HEK293 (cell line): ENCODE results near the gene RTP5.

Experiments
- CTCF ChIA-PET: fragments of 350-600 bp; formaldehyde crosslinking; extraction: SDS; loops from one replicate; lab custom pipeline; 2021; ENCODE audit warnings: antibody characterized with exemption; lab: Yijun Ruan, JAX
- POLR2A ChIA-PET: fragments of 300-600 bp; formaldehyde crosslinking; extraction: SDS; loops from one replicate; lab custom pipeline; 2020; ENCODE audit warnings: antibody characterized with exemption, inconsistent platforms; lab: Yijun Ruan, JAX
- H3K27ac ChIP-seq: fragments of 200-500 bp; sonication (Bioruptor generic); 2 replicates; pipeline ENCODE4 v1.5.1; 2014; ENCODE audit warnings: low read depth, low read length, control low read depth, inconsistent platforms; ENCODE audit errors: extremely low read depth
- H3K36me3 ChIP-seq, 2 experiments: fragments of 200-500 bp in 1 of 2; sonication (Bioruptor generic) in 1 of 2; 1 replicate in 1 of 2; 2 replicates in 1 of 2; pipeline ENCODE4 v1.5.1; 2014 to 2017; ENCODE audit warnings: inconsistent platforms in 2 of 2, low read length in 2 of 2; ENCODE audit not compliant: control insufficient read depth in 2 of 2, insufficient read depth in 1 of 2
- H3K4me1 ChIP-seq: fragments of 200-500 bp; sonication (Bioruptor generic); 2 replicates; pipeline ENCODE4 v1.5.1; 2014; ENCODE audit warnings: mild to moderate bottlenecking, low read length, inconsistent platforms; ENCODE audit not compliant: control insufficient read depth, insufficient read depth
- H3K4me3 ChIP-seq: 2 replicates; pipeline ENCODE4 v1.5.1; 2011; ENCODE audit warnings: low read depth, mild to moderate bottlenecking, control low read depth, low read length, moderate library complexity
- H3K9me3 ChIP-seq: fragments of 200-500 bp; sonication (Bioruptor generic); 2 replicates; pipeline ENCODE4 v1.5.1; 2014; ENCODE audit warnings: low read depth, low read length, inconsistent platforms; ENCODE audit not compliant: control insufficient read depth, insufficient read depth
- GLIS2 ChIP-seq: fragments of 450-650 bp; formaldehyde crosslinking; IDR thresholded peaks from 2 replicates; pipeline ENCODE4 v1.5.1; 2016; ENCODE audit warnings: missing biosample characterization, missing genetic modification characterization
- KLF1 ChIP-seq: fragments of 450-650 bp; formaldehyde crosslinking; IDR thresholded peaks from 2 replicates; pipeline ENCODE4 v1.5.1; 2016; ENCODE audit warnings: missing biosample characterization, missing genetic modification characterization
- KLF16 ChIP-seq: fragments of 450-650 bp; formaldehyde crosslinking; IDR thresholded peaks from 2 replicates; pipeline ENCODE4 v1.5.1; 2017; ENCODE audit warnings: missing biosample characterization, missing genetic modification characterization
- SP7 ChIP-seq: fragments of 450-650 bp; formaldehyde crosslinking; IDR thresholded peaks from 2 replicates; pipeline ENCODE4 v1.5.1; 2016; ENCODE audit warnings: missing biosample characterization, missing genetic modification characterization
- ZBTB26 ChIP-seq: fragments of 450-650 bp; formaldehyde crosslinking; optimal IDR thresholded peaks from 2 replicates; pipeline ENCODE3; 2016; ENCODE audit warnings: missing biosample characterization, mild to moderate bottlenecking, missing genetic modification characterization
- ZBTB6 ChIP-seq: fragments of 450-650 bp; formaldehyde crosslinking; IDR thresholded peaks from 2 replicates; pipeline ENCODE4 v1.5.1; 2017; ENCODE audit warnings: missing biosample characterization, missing genetic modification characterization
- ZNF175 ChIP-seq: fragments of 450-650 bp; formaldehyde crosslinking; IDR thresholded peaks from 2 replicates; pipeline ENCODE4 v1.5.1; 2016; ENCODE audit warnings: missing biosample characterization, missing genetic modification characterization
- ZNF18 ChIP-seq: fragments of 450-650 bp; formaldehyde crosslinking; IDR thresholded peaks from 2 replicates; pipeline ENCODE4 v1.5.1; 2016; ENCODE audit warnings: missing biosample characterization, missing genetic modification characterization
- ZNF473 ChIP-seq: fragments of 450-650 bp; formaldehyde crosslinking; IDR thresholded peaks from 2 replicates; pipeline ENCODE4 v1.5.1; 2017; ENCODE audit warnings: missing biosample characterization, missing genetic modification characterization
- ZNF549 ChIP-seq: fragments of 450-650 bp; IDR thresholded peaks from 2 replicates; pipeline ENCODE4 v1.5.1; 2018; ENCODE audit warnings: missing biosample characterization, missing genetic modification characterization, mild to moderate bottlenecking, inconsistent platforms, moderate library complexity
- ZNF571 ChIP-seq: fragments of 450-650 bp; formaldehyde crosslinking; IDR thresholded peaks from 2 replicates; pipeline ENCODE4 v1.5.0; 2017; ENCODE audit warnings: missing biosample characterization, missing genetic modification characterization
- ZNF639 ChIP-seq: fragments of 450-650 bp; formaldehyde crosslinking; IDR thresholded peaks from 2 replicates; pipeline ENCODE4 v1.5.1; 2016; ENCODE audit warnings: missing biosample characterization, missing genetic modification characterization
- ZNF660 ChIP-seq: fragments of 450-650 bp; IDR thresholded peaks from 2 replicates; pipeline ENCODE4 v1.5.1; 2018; ENCODE audit warnings: missing biosample characterization, mild to moderate bottlenecking, missing genetic modification characterization
- ZNF704 ChIP-seq: fragments of 450-650 bp; formaldehyde crosslinking; IDR thresholded peaks from 2 replicates; pipeline ENCODE4 v1.5.1; 2016; ENCODE audit warnings: missing biosample characterization, missing genetic modification characterization
- ZNF791 ChIP-seq: fragments of 450-650 bp; formaldehyde crosslinking; IDR thresholded peaks from 2 replicates; pipeline ENCODE4 v1.5.1; 2016; ENCODE audit warnings: missing biosample characterization, missing genetic modification characterization
- ZSCAN30 ChIP-seq: fragments of 450-650 bp; IDR thresholded peaks from 2 replicates; pipeline ENCODE4 v1.5.1; 2018; ENCODE audit warnings: missing biosample characterization, mild to moderate bottlenecking, missing genetic modification characterization, moderate library complexity
- ZSCAN4 ChIP-seq: fragments of 450-650 bp; formaldehyde crosslinking; IDR thresholded peaks from 2 replicates; pipeline ENCODE4 v1.5.1; 2017; ENCODE audit warnings: missing biosample characterization, missing genetic modification characterization

Gene RTP5

GRCh38 chr2:241901500-241902351 lies 32.2 kb downstream of the RTP5 start:
- POLR2A ChIA-PET, result no interaction called here
- no peak for TF ChIP-seq ZBTB6 (tag by site-specific recombination)
- TF ChIP-seq ZNF639, result no peak
- no peak for TF ChIP-seq ZNF473 (tag by site-specific recombination)
- no peak for TF ChIP-seq ZBTB26 (tag by site-specific recombination)
- no peak for TF ChIP-seq KLF1
- no peak for TF ChIP-seq ZSCAN30 (tag by site-specific recombination)
- TF ChIP-seq ZNF791 (tag by site-specific recombination), result no peak
- TF ChIP-seq ZNF571 (tag by site-specific recombination), result no peak
- TF ChIP-seq SP7 (tag by site-specific recombination), result no peak
- TF ChIP-seq KLF16 (tag by site-specific recombination), result no peak
- no peak for TF ChIP-seq ZNF704 (tag by site-specific recombination)
- no peak for TF ChIP-seq ZNF175 (tag by site-specific recombination)
- TF ChIP-seq ZSCAN4 (tag by site-specific recombination), result no peak
- TF ChIP-seq ZNF18 (tag by site-specific recombination), result no peak
- TF ChIP-seq ZNF549 (tag by site-specific recombination), result no peak
- no peak for TF ChIP-seq GLIS2
- TF ChIP-seq ZNF660 (tag by site-specific recombination), result no peak
- TF ChIP-seq, all 188 proteins: peak for 0
- CTCF ChIA-PET, result interaction anchor here (0.6 to 0.9 kb wide), 2 partner anchors 23 to 109 kb away, joined by 3 read pairs; no protein-coding TSS in a partner anchor
- no peaks in the 10 kb centered on the region for H3K36me3 ChIP-seq
- no peak overlapping the region for H3K27ac ChIP-seq
- no peaks in the 10 kb centered on the region for H3K4me1 ChIP-seq
- no peaks in the 10 kb centered on the region for H3K9me3 ChIP-seq
- no peak overlapping the region for H3K4me3 ChIP-seq
